ENCODE results near the gene DNLZ.

The DNLZ gene

GRCh38 chr9:136313111-136314055, 50.2 kb downstream of the DNLZ start:
- no peak for DNase-seq

GRCh38 chr9:136312436-136312835, 51.1 kb downstream of the DNLZ start:
- no peak for DNase-seq

- DNase-seq, result no peak
These were observed 51.6 kb downstream of the DNLZ start for GRCh38 chr9:136312009-136312375.

- peak; percentile 50 for DNase-seq
These were observed 52.2 kb downstream of the DNLZ start for GRCh38 chr9:136311051-136312008.

- DNase-seq, result no peak
These were observed 53.1 kb downstream of the DNLZ start for GRCh38 chr9:136310273-136311030.

- no peak for DNase-seq
These were observed 53.7 kb downstream of the DNLZ start for GRCh38 chr9:136309806-136310220.

Measured in NCI-H1417 treated with DMSO at 0.1 percent for 48 hours (cell line).